ENCODE results near the gene ABITRAM. TPM values are rescaled to one million over a fixed set of nuclear protein-coding genes. Genes with fewer than 3 reads are reported as not detected.

Gene ABITRAM
- total RNA-seq, 1 donor from 2014 or later, result 10.1 TPM

Other genes with a start within 250 kb of the ABITRAM start
- gene ACTL7B, start 78.4 kb upstream of the ABITRAM start, total RNA-seq, result not detected in 2 replicates
- not detected in 2 replicates for gene ACTL7A, start 72.1 kb upstream of the ABITRAM start, total RNA-seq
- gene ELP1, start 276 bp upstream of the ABITRAM start, total RNA-seq, result 22.5 and 24.7 TPM in 2 replicates
- 45.6 and 93.6 TPM in 2 replicates for gene CTNNAL1, start 79.1 kb downstream of the ABITRAM start, total RNA-seq
- 60.3 and 61.7 TPM in 2 replicates for gene TMEM245, start 185.5 kb downstream of the ABITRAM start, total RNA-seq
- not detected in 2 replicates for gene FRRS1L, start 232.8 kb downstream of the ABITRAM start, total RNA-seq